ENCODE measurements around the gene NTMT1.
"Not testable (repeated sequence)": the region's sequence is repeated elsewhere in the genome, so short reads cannot be mapped to it uniquely, and the experiment has no call there.

Gene NTMT1

DNA sequence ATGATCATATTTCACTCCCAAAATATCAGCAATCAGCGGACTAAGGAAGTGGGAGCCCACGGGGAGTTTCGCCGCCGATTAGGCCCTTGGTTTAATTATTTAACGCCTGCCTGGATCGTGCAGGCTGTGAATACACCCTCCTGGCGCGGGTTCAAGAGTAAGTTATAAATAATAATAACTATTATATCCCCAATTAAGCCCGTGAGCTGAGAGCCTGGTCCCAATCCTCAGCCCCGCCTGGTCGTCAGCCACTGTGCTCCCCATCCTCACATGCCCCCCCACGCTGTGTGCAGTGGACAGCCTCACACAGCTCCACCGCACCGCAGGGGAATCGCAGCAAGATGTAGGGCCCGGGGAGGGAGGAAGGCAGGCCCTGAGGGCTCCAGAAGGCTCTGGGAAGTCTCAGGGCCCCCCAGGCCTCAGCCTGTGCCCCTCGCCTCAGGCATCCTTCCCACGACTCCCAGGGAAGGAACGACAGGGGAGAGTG, 28.6 kb downstream of the NTMT1 start:
- no peak for DNase-seq (ENCODE audit: low read depth in 2 of 2)

DNA sequence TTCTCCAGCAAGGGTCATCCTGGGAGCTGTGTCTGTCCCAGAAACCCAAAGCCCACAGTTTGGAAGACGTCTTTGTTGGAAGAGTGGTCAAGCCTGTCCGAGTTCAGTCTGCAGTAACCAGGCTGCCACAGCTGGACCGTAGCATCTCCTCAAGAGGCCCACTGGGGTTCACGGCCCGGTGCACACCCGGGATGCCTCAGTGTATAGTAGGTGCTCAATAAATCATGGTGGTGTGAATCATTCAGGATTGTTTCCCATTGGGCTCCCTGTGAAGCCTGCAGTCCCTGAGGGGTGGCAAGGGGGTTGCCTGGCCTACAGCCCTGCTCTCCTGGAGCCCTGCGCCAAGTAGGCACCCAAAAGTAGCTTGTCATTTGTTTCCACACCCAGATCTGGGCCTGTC, 29.2 kb downstream of the NTMT1 start:
- no peak for DNase-seq (ENCODE audit: low read depth in 2 of 2)

DNA sequence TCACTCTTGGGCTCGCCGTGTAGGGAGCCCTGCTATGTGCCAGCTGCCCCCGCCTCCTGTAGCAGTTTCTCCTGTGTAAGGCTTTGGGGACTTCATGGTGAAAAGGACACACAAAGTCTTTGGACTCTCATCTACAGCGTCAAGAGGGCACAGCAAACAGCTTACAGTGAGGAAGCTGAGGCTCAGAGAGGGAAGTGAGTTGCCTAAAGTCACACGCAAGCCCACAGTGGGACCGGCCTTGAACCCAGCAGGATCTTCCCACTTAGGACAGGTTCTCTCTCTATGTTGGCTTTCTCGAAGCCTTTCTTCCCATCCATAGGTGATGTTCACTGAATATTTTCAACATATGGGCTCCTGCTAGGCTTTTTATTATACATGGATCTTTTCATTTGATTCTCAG, 29.7 kb downstream of the NTMT1 start:
- DNase-seq (ENCODE audit: low read depth in 2 of 2): no peak

DNA sequence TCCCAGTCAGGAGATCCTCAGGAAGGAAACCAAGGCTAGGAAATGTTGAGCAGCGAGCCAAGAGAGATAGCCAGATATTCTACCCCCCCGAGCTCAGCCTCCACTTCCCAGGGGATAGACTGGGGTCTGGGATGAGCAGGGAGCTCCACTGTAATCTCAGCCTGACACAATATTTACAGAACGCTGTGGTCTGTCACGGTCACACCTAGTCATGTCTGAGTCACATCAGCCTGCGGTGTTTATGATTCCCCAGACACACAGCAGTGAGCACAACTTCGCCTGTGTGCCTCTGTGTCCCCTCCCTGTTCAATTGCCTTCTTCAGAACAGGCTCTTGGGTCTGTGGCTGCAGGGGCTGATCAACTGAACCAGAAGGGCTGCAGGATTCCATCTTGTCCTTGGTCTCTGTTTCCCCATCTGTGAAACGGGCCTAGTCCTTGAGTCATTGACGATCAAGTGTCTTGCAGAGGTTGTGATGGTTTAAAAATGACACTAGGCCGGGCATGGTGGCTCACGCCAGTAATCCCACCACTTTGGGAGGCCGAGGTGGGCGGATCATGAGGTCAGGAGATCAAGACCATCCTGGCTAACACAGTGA, 30.9 kb downstream of the NTMT1 start:
- no peak for DNase-seq (ENCODE audit: low read depth in 2 of 2)

DNA sequence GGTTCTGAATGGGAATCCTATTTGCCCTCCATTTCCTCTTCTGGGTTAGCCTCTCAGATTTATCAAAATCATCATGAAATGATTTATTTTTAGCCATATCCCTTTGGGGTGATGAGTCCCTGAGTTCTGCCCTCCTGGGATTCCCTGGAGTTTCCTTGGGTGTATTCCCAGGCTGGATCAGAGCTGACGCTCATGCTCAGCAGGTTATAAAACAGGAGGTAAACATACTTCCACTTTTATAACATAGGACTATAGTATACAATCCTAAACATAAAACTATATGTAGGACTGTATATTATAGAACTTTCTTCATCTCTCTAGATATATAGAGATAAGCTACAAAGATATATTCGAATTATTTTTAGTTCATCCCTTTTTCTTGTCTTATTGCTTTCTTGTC, 35.1 kb downstream of the NTMT1 start:
- no peak for DNase-seq (ENCODE audit: low read depth in 2 of 2)

DNA sequence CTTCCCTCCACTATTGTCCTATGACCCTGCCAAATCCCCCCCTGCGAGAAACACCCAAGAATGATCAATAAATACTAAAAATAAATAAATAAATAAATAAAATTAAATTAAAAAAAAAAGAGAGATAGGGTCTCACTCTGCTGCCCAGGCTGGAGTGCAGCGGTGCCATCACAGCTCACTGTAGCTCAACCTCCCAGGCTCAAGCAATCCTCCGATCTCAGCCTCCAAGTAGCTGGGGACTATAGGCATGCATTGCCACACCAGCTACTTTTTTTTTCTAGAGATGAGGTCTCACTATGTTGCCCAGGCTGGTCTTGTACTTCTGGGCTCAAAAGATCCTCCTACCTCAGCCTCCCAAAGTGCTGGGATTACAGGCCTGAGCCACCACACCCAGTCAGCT, 36.3 kb downstream of the NTMT1 start:
- not testable (repeated sequence) for DNase-seq (ENCODE audit: low read depth in 2 of 2)

DNA sequence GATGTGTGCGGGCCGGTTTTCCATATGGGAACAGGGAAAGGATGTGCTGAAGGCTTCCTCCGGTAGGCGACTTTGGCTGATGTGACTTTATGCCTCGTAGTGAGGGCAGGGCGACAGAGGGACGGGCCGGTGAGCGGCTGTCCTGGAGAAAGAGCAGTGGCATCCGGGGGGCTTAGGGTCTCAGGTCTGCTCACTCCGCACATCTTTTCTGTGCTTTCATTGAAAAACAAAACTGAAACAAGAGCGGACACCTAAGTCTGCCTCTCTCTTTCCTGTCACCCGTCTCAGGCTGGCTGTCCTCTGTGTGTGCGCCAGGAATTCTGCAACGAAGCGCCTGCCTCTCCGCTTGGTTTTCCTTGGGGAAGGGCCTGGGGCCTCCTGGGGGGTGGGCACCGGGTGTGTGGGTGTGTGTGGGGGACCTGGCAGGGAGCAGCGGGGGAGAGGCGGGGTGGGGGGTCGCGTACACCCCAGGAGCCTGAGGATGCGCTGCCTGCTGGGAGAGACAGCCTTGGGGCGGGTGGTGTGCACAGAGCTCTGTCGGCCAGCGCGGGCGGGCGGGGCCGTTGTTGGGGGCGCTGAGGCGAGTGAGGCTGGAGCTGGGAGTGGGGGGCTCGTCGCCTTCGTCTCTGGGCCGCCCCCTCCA, 38.9 kb downstream of the NTMT1 start:
- no peak for DNase-seq (ENCODE audit: low read depth in 2 of 2)

DNA sequence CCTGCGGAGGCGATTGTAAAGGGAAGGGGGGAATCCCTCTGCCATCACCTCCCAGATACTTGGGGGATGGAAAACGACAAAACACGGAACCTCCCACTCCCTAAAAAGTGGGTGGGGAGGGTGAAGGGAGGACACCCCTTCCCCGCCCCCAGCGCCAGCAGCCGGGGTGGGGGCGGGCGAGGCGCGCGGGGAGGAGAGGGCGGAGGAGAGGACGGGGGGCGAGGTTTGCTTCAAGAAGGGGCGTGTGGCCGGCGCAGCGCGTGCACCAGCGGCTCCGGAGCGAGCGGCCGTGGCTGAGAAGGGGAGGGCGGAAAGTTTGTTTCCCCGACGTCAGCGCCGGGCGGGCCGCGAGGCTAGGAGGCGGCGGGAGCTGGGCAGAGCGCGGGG, 39.4 kb downstream of the NTMT1 start, which contains the start of gene PRRX2:
Gene PRRX2, plus strand, starts transcription at position 259 of the 387 bp plus-strand sequence. CDS start 221 bp downstream, outside the sequence.
- peak in 1 of 2 donors; percentile 37 for DNase-seq (ENCODE audit: low read depth in 2 of 2)

DNA sequence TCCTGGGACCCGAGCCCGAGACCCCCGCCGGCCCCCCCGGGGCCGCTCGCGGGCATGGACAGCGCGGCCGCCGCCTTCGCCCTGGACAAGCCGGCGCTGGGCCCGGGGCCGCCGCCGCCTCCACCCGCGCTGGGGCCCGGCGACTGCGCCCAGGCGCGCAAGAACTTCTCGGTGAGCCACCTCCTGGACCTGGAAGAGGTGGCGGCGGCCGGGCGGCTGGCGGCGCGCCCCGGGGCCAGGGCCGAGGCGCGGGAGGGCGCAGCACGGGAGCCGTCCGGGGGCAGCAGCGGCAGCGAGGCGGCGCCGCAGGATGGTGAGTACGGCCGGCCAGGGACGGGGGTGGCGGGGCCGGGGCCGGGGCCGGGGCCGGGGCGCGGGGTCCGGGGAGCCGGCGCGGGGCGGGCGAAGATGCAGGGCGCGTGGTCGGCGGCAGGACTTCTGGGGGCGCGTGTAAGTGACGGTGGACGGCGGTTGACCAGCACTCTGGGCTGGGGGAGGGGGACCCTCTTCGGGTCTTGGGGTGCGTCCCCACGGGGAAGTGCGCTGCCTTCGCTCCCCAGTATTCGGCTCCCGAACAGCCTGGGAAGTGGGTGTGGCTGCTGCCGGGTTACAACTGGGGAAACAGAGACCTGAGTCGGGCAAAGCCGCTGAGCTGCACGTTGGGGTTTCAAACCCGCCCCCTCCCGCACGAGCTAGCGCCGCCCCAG, 40.0 kb downstream of the NTMT1 start:
- DNase-seq (ENCODE audit: low read depth in 2 of 2): no peak

DNA sequence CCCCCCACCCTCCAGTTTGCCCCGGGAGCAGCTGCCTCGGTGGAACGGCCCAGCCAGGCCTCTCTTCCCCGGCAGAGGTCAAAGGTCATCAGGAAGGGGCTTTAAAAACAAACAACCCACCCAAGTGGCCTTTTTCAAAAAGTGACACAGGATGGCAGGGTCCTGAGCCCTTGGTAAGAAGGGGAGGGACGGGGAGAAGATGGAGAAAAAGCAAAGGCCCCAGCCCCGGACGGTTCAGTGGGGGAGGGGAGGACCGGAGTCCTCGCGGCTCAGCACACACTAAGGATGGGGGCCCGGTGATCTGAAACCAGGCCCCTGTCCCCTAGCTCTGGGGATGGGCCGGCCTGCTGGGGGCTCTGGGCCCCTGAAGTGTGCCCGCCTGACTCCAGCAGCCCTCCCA, 40.6 kb downstream of the NTMT1 start:
- no peak for DNase-seq (ENCODE audit: low read depth in 2 of 2)

DNA sequence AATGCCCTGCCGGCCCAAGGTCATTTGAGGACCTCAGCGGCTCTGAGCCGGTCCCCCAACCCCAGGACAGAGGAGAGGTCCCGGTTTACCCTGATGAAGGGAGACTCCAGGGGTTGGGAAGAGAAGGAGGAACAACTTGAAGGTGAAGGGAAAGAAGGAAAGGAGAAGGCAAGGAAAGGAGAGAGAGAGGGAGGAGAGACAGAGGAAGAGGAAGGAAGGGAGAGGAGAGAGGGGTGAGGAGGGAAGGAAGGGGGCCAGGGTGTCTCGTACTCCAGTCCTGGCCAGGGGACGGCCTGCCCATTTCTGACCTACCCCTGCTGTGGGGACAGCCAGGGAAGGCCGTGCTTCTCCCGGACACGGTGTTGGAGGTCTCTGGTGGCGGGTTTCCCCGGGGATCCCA, 41.4 kb downstream of the NTMT1 start:
- DNase-seq (ENCODE audit: low read depth in 2 of 2): no peak

DNA sequence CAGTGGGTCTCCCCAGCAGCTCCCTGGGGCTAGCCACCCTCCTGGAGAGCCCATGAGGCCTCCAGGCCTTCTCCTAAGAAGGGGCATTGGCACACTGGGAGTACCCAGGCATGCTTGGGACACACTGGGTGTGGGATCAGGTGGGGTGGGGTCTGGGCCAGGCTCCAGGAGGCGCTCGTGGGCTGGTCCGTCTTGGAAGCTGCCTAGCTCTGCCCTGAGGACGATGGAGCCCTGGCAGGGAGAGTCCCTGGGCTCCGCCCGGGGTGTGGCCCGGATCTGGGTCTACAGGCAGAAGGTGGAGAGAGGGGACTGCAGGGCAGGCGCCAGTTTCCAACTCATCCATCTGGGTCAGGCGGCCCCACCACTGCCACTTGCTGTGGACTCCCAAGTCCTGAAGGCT, 41.9 kb downstream of the NTMT1 start:
- no peak for DNase-seq (ENCODE audit: low read depth in 2 of 2)

DNA sequence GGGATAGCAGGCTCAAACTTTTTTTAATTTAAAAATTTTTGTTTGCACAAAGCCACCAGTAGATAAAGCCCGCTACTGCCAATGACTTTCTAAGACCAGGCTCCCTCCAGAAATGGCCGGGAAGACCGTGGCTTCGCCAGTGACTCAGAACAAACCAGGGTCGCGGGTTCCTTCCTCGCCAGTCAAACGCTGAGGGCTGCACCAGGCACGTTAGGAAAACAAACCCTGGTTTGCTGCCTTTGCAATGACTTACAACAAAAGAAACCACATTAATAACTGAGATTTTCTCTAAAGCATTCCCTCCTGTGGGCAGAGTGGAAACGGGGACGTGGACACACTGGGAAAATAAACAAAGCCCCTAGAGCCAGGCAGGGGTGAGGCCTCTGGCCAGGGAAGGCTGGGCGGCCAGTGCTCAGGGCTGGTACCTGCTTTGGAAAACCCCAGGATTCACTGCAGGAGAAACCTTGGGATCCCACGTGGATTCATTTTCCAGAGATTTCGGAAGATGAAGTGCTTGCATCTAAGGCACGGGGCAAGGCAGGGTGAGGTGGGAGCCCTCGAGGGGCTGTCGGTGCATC, 43.3 kb downstream of the NTMT1 start:
- no peak for DNase-seq (ENCODE audit: low read depth in 2 of 2)

DNA sequence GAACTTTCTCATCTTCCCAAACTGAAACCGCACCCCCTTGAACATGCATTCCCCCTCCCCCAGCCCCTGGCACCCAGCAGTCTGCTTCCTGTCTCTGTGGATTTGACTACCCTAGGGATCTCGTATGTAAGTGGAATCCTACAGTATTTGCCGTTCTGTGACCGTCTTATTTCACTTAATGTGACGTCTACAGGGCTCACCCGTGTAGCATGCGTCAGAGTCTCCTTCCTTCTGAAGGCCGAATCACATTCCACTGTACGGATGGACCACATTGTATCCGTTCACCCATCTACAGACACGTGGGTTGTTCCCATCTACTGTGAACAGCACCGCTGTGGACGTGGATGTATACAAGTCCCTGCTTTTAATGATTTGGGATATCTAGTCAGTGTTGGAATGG, 44.0 kb downstream of the NTMT1 start:
- DNase-seq (ENCODE audit: low read depth in 2 of 2): no peak

DNA sequence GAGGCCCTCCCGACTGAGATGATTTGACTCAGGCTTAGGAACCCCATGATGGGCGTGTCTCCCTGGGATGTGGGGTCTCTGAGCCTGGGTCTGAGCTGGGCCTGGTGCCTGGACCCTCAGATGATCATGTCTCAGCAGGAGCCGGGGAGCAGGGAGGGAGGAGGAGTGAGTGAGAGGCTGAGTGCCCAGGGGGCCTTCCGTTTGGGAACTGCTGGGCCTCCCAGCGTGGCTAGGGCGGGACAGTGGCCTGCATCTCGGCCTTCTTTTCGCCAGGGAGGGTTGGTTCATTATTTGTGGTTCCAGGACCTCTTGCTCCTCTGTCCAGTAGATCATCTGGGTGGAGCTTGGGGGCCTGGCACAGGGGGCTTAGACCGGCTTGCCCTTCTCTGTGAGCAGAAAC, 45.1 kb downstream of the NTMT1 start:
- DNase-seq (ENCODE audit: low read depth in 2 of 2): no peak

DNA sequence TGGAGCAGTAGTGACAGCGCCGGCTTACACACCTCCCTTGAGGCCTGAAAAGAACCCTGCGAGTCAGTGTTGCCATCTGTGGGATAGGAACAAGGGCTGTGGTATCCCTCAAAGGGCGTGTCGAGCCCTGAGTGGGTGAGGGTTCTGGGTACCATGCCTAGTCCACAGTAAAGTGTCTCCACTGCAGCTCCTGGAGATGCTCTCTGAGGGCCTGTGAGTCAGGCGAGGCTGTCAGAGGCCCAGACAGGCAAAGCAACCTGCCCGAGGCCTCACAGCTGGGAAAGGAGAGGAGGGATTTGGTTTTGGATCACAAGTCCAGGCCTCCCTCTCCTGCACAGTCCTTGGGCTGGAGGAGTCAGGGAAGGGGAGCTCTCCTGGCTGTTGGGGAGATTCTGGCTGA, 45.6 kb downstream of the NTMT1 start:
- no peak for DNase-seq (ENCODE audit: low read depth in 2 of 2)

DNA sequence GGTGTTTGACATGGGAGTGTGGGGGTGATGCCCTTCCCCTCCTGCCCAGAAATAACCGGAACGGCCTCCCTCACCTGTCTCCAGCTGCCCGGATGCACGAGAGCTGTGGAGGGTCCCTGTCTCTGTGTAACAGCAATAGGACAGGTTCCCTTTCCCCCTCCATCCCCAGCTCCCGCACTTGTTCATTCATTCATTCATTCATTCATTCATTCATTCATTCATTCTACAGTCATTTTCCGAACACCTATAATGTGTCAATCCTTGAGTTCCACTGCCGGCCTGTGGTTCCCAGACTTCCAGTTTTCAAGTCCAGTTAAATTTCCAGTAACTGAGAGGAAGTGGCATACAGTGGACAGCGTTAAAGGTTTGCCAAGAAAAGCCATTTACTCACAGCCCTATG, 46.7 kb downstream of the NTMT1 start:
- DNase-seq (ENCODE audit: low read depth in 2 of 2): no peak

DNA sequence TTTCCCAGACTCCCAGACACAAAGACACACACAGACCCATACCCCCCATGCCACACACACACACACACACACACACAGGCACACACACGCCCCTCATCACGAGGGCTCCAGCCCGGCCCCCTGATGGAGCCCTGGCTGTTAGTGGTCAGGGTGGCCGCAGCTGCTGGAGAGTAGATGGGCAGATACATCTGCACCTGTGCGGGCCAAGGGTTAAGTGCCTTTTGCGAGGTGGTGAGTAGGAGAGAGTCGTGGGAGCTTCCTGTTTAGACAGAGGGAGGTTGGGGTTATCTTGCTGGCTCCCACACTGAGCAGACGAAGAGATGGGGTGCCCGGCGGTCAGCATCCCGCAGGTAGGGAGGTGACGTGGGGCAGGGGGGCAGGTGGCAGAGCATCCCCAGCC, 47.6 kb downstream of the NTMT1 start:
- DNase-seq (ENCODE audit: low read depth in 2 of 2): no peak

DNA sequence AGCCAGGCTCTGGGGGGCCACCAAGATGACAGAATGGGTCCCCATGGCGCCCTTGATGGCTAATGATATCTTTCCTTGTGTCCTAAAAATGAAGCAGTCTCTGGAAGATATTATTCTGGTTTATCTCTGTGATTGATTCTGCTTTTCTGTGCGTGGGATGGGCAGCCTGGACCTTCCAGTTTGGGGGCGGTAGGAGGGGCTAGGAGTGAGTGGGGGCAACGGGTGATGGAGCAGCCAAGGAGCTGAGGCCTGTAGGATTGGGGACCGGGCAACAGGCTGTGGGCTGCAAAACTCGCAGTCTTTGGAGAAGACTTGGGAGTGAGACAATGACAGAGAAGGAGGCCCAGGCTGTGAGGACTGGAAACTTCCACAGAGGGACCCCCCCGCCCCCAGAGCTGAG, 48.3 kb downstream of the NTMT1 start:
- DNase-seq (ENCODE audit: low read depth in 2 of 2): no peak

DNA sequence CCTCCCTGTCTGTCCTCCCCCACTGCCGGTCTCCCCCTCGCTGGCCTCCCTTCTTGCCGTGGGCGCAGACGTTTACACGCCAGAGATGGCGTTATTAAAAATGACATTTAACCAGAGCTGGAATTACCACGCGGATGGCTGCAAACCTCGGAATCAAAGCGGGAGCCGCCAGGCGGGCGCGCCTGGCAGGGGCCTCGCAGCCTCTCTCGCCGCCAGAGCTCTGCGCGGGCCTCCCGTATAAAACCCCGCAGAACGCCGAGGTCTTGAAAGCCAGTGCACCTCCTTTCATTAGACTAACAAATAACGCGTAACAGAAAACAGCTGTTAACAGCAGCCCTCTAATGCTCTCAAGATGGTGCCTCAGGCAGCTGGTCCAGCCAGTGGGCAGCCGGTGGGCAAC, 49.7 kb downstream of the NTMT1 start:
- DNase-seq (ENCODE audit: low read depth in 2 of 2): no peak

DNA sequence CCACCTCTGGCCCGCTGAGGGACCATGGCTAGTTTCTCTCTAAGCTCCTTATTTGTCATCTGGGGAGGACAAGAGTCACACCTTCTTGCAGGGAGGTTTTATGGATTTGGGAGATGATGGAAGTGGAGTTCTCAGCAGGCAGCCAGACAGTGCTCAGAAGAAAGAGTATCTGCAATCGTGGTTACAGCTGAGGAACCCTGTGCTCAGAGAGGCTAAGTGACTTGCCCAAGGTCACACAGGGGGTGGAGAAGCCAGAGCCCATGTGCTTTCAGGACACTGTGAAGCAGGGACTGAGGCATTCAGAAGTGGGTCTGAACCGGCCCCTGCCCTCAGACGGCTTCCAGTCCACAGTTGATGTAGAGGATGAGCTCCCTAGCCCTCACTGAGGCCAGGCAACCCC, 50.3 kb downstream of the NTMT1 start:
- DNase-seq (ENCODE audit: low read depth in 2 of 2): no peak

DNA sequence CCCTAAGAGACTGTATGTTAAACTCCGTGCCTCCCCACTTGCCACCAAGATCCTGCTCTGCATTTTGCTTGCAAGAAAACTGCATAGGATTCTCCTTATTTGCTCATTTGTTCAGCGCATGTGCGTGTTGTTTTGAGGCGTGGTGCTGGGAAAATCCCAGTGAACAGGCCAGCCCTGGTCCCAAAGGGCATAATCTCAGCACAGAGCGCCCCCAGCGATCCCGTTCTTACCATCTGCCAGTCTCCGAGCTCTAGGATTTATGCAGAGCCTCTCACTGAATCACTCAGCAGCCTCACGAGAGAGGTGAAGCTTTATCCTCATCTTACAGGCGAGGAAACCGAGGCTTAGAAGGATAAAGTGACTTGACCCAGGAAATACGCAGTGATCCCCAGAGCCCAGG, 51.0 kb downstream of the NTMT1 start:
- no peak for DNase-seq (ENCODE audit: low read depth in 2 of 2)

DNA sequence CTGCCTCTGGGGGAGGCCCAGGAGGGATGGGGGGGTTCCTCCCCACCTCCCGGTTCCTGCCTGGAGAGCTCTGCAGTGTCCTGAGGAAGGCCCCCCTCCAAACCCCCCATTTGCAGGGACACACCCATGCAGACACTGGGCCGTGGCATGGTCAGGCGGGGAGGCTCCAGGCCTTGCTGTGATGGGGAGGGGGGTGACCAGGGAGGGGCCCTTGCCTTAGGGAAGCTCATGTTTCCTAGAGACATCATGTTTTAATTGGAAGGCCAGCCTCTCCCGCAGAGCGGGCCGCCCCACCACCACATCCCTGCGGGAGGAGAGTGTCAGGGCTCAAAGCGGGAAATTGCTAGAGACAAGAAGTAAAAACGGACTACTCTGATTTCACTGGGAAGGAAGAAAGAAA, 51.5 kb downstream of the NTMT1 start:
- no peak for DNase-seq (ENCODE audit: low read depth in 2 of 2)
